ENCODE measurements around the gene PRKCH.

Gene PRKCH

GRCh38 chr14:61575126-61575525 is 253.7 kb downstream of the PRKCH start:
- DNase-seq, result no peak

DNA sequence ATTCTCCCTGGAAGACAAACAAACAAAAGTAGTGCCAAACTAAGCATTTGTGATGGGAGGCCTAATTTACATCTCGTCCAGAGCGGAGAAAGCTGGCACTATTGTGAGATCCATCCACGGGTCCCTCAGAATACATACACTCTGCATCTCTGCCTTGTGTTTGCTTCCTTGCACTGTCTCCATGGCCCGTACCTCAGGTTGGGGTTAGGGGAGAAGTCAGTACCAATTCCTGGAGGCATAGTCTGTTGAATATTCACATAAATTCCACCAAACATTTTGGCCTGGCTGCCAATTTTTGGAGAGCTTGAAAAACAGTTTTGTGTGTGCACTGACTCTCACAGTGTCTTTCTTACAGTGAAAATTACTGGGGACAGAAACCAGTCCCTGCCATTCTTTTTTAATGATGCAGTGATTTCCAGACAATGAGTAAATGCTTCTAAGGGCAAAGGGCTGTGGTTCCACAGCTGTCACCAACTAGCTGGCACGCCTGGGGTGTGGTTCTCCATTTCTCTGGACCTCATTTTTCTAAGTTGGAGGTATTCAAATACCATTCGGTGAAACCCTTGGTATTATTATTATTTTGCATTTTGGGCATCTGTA is 254.3 kb downstream of the PRKCH start:
- DNase-seq, result no peak

- DNase-seq, result no peak
Observed at GRCh38 chr14:61577506-61577931, 256.1 kb downstream of the PRKCH start.

DNA sequence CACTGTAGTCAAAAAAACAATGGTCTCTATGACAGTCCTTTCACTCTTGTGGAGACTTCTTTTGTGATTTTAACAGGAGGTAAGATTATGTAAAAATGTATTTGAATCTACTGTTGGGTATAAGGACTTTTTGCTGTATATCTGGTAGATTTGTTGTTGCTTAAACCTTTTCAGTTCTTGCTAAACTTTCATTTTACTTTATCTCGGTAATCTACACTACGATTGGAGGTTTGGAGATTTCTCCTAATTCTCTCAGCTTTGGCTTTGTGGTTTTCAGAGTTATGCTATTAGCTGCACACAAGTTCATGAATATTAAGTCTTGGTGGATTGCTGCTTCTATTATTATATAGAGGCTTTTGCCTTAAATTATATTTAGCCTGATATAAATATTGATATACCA is 257.4 kb downstream of the PRKCH start:
- no peak for DNase-seq

- no peak for DNase-seq
Observed at GRCh38 chr14:61581340-61581739, 260.0 kb downstream of the PRKCH start.

GRCh38 chr14:61581955-61582615 is 260.7 kb downstream of the PRKCH start:
- no peak for DNase-seq

GRCh38 chr14:61582815-61583214 is 261.4 kb downstream of the PRKCH start:
- DNase-seq, result no peak

DNA sequence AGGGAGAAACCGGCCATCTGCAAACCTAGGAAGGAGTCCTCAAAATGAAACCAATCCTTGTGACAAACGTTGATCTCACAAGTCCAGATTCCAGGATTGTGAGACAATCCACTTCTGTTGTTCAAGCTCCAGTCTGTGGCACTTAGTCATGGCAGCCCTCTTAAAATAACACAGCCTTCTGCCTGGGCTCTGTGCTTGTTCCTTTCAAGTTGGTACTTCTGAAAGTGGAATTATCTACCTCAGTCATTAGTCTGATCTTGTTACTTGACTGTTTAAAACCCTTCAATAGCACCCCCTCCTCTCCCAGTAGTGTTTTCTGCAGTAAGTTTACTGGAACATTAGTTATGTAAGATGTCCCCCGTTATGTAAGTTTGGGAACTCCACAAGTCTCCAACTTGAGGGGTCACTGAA is 263.0 kb downstream of the PRKCH start:
- DNase-seq, result no peak

DNA sequence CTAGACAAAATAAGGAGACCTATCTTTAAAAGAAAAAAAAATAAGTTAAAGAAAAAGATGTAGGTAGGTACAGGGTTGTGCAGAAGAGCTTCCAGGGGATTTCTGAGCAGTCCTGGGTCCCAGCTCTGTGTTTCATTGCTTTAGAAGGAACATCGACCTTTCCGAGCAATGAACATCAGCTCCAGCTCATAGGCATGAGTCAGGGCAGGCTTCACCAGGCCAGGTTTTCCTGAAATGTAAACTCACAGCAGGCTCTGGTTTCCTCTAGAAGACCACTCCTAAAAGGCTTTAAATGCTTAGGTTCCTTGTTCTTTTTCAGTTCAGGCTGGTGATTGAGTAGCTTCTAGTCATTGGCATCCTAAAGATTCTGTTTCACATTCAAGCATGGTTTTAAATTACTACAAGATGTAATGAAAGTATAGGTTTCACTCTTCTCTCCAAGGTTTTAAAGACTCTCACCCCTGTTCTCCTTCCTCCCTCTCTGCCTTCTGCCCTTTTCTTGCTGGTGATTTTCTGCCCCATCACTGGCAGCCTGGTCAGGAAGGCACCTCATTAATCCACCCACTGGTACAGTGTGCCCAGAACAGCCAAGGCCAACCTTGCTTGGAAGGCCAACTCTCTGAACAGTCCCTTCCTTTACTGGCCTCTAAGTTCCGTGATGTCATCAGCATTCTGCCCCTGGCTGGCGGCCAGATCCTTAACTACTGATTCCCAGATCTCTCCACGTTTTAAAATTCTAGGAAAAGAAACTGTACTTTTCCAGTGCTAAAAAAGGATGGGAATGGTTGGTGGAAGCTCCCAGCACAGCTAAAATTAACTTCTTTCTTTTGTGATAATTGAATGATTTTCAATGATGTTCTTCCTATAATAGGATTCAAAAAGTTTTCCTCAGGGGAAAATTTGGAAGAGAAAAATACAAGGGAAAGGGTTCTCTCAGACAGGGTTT is 264.5 kb downstream of the PRKCH start:
- no peak for DNase-seq

GRCh38 chr14:61586544-61587055 is 265.2 kb downstream of the PRKCH start:
- no peak for DNase-seq

GRCh38 chr14:61587081-61587713 is 265.8 kb downstream of the PRKCH start:
- no peak for DNase-seq

DNA sequence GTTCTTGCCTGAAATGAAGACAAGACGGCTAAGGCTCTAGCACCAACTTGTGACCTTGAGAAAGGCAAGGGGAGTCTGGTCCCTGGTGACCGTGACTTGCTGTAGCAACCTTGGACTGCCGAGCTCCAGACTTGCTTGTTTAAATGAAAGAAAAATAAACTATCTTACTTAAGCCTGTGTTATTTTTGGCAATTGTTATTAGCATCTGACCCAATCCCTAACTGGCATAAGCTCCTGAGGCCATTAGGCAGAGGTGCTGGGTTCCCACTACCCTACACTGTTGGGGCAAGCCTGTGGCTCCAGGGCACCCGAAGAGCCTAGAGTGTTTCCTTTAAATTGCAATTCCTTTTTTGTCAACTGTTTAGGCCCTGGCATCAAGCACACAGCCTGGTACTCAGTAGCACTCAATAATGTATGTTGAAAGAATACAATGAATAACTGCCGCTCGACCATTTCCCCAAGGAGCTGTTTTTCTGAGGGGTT is 267.1 kb downstream of the PRKCH start:
- DNase-seq, result no peak

GRCh38 chr14:61589691-61590581 is 268.6 kb downstream of the PRKCH start:
- no peak for DNase-seq

DNA sequence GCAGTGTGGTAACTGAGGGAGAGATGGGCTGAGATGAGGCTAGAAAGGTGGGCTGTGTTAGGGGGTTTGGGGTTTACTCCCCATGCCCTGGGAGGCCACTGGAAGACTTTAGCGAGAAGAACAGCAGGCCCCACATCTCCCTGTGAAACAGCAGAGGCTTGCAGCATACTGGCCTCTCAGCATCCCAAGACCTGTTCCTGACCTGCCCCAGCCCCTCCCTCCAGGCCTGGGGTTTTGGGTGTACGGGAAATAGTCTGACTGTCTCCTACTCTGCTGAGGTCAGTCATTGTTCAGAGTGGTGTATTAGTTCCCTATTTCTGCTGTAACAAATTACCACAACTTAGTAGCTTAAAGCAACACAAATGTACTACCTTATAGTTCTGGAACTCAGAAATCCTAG is 270.5 kb downstream of the PRKCH start:
- no peak for DNase-seq

- no peak for DNase-seq
Observed at GRCh38 chr14:61593330-61593729, 272.0 kb downstream of the PRKCH start.

DNA sequence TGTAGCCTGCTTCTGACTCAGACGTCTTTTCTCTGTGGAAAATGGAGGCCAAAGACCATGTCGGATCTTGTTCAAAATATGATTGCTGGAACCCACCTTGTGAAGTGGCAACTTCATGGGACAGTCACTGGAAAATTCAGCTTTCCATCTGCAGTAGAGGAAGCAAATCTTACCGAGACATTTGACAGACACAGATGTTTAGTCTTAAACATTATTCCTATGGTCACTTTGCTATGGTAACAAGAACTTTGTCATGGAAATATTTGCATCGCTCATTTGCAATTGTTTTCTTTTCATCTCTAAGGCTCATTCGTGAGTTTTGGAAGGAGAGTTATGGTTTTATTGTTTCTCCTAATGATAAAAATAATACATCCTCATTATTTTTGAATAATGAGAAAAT is 275.6 kb downstream of the PRKCH start:
- DNase-seq, result no peak

- no peak for DNase-seq
Observed at GRCh38 chr14:61598980-61599379, 277.6 kb downstream of the PRKCH start.

- no peak for DNase-seq
Observed at GRCh38 chr14:61599942-61600341, 278.6 kb downstream of the PRKCH start.
